IPS-15b (cell line): ENCODE data around the gene MIEF1.

ENCODE experiments used
- H3K27me3 ChIP-seq: one replicate; pipeline ENCODE4 v1.6.1; 2013; ENCODE audit warnings: low read length; ENCODE audit not compliant: control insufficient read depth, insufficient read depth
- H3K36me3 ChIP-seq: one replicate; pipeline ENCODE4 v1.6.1; 2013; ENCODE audit warnings: low read length; ENCODE audit not compliant: control insufficient read depth, insufficient read depth
- H3K4me1 ChIP-seq: one replicate; pipeline ENCODE4 v1.6.1; 2013; ENCODE audit warnings: mild to moderate bottlenecking, low read length; ENCODE audit not compliant: control insufficient read depth, insufficient read depth
- H3K4me3 ChIP-seq: one replicate; pipeline ENCODE4 v1.5.1; 2013; ENCODE audit warnings: low read depth, low read length
- H3K9ac ChIP-seq: one replicate; pipeline ENCODE4 v1.6.1; 2013; ENCODE audit warnings: low read depth, mild to moderate bottlenecking, low read length
- H3K9me3 ChIP-seq: one replicate; pipeline ENCODE4 v1.6.1; 2013; ENCODE audit warnings: mild to moderate bottlenecking, low read length; ENCODE audit not compliant: control insufficient read depth, insufficient read depth

MIEF1 gene

GRCh38 chr22:39482768-39483167 lies 19.3 kb upstream of the MIEF1 start:
- Histone ChIP-seq H3K27me3 (no peaks in the 10 kb centered on the region), H3K9me3 (no peaks in the 10 kb centered on the region), H3K9ac (no peak overlapping the region), H3K36me3 (no peaks in the 10 kb centered on the region), H3K4me1 (no peaks in the 10 kb centered on the region), H3K4me3 (no peak overlapping the region)

GRCh38 chr22:39486951-39487825 lies 14.9 kb upstream of the MIEF1 start:
- Histone ChIP-seq H3K4me1 (no peaks in the 10 kb centered on the region), H3K9me3 (no peaks in the 10 kb centered on the region), H3K36me3 (no peaks in the 10 kb centered on the region), H3K9ac (no peak overlapping the region), H3K4me3 (no peak overlapping the region), H3K27me3 (no peaks in the 10 kb centered on the region)

DNA sequence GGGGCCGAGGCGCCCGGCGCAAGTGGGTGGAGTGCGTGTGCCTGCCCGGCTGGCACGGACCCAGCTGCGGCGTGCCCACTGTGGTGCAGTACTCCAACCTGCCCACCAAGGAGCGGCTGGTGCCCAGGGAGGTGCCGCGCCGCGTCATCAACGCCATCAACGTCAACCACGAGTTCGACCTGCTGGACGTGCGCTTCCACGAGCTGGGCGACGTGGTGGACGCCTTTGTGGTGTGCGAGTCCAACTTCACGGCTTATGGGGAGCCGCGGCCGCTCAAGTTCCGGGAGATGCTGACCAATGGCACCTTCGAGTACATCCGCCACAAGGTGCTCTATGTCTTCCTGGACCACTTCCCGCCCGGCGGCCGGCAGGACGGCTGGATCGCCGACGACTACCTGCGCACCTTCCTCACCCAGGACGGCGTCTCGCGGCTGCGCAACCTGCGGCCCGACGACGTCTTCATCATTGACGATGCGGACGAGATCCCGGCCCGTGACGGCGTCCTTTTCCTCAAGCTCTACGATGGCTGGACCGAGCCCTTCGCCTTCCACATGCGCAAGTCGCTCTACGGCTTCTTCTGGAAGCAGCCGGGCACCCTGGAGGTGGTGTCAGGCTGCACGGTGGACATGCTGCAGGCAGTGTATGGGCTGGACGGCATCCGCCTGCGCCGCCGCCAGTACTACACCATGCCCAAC lies 14.1 kb upstream of the MIEF1 start:
- Histone ChIP-seq H3K9me3 (no peaks in the 10 kb centered on the region), H3K36me3 (no peaks in the 10 kb centered on the region), H3K9ac (no peak overlapping the region), H3K4me1 (no peaks in the 10 kb centered on the region), H3K4me3 (no peak overlapping the region), H3K27me3 (no peaks in the 10 kb centered on the region)

DNA sequence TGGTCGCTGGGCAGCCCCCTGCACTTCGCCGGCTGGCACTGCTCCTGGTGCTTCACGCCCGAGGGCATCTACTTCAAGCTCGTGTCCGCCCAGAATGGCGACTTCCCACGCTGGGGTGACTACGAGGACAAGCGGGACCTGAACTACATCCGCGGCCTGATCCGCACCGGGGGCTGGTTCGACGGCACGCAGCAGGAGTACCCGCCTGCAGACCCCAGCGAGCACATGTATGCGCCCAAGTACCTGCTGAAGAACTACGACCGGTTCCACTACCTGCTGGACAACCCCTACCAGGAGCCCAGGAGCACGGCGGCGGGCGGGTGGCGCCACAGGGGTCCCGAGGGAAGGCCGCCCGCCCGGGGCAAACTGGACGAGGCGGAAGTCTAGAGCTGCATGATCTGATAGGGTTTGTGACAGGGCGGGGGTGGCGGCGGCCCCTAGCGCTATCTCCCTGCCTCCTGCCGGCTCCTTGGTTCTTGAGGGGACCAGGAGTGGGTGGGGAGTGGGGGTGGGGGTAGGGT lies 13.5 kb upstream of the MIEF1 start:
- Histone ChIP-seq H3K36me3 (no peaks in the 10 kb centered on the region), H3K4me3 (no peak overlapping the region)

GRCh38 chr22:39489094-39490068 lies 12.7 kb upstream of the MIEF1 start:
- Histone ChIP-seq H3K36me3 (no peaks in the 10 kb centered on the region), H3K27me3 (peaks cover 9% of the 10 kb centered on the region), H3K9ac (no peak overlapping the region), H3K9me3 (no peaks in the 10 kb centered on the region), H3K4me1 (no peaks in the 10 kb centered on the region), H3K4me3 (peak overlapping the region; percentile 18)

More for the DNA sequence above, 13.5 kb upstream of the MIEF1 start:
- H3K4me1 ChIP-seq: no peaks in the 10 kb centered on the region
- peaks cover 1% of the 10 kb centered on the region for H3K27me3 ChIP-seq
- no peaks in the 10 kb centered on the region for H3K9me3 ChIP-seq
- no peak overlapping the region for H3K9ac ChIP-seq

DNA sequence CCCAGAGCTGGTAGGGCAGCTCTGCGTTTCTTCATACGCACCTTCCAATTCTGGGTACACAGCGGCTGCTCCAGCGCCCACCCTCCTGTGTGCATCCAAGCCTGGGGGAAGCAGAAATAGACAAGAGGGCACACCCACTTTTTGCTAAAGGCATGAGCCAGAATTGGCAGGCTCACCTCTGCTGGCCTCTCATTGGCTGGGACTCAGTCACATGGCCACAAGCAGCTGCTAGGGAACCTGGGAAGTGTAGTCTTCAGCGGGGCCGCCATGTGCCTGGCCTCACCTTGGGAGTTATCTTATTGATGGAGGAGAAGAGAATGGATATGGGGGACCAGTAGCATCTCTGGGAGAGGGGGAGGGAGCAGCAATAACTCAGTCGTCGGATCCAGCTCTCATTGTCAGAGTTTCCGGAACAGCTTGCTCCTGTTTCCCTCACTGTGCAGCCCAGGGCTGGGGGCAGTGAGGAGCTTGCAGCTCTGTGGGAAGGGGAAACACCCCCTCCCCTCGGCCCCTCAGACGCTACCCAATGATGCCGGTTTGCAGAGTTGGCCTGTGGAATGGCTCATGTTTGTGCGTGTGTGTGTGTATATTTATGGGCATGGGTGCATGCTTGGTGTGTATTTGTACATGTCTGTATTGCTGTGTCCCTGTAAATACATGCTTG lies 11.8 kb upstream of the MIEF1 start:
- H3K4me1 ChIP-seq: no peaks in the 10 kb centered on the region
- H3K36me3 ChIP-seq: no peaks in the 10 kb centered on the region
- peaks cover 11% of the 10 kb centered on the region for H3K27me3 ChIP-seq
- H3K9me3 ChIP-seq: no peaks in the 10 kb centered on the region
- H3K9ac ChIP-seq: no peak overlapping the region
- peak overlapping the region; percentile 18 for H3K4me3 ChIP-seq

- H3K9ac ChIP-seq: no peak overlapping the region
These were observed 11.0 kb upstream of the MIEF1 start for GRCh38 chr22:39490966-39491680.

GRCh38 chr22:39491696-39492095 lies 10.4 kb upstream of the MIEF1 start:
- H3K36me3 ChIP-seq: no peaks in the 10 kb centered on the region
- peaks cover 11% of the 10 kb centered on the region for H3K27me3 ChIP-seq
- no peaks in the 10 kb centered on the region for H3K9me3 ChIP-seq
- no peak overlapping the region for H3K9ac ChIP-seq
- no peak overlapping the region for H3K4me3 ChIP-seq
- H3K4me1 ChIP-seq: no peaks in the 10 kb centered on the region

More at GRCh38 chr22:39490966-39491680, 11.0 kb upstream of the MIEF1 start:
- H3K9me3 ChIP-seq: no peaks in the 10 kb centered on the region
- peaks cover 11% of the 10 kb centered on the region for H3K27me3 ChIP-seq
- no peak overlapping the region for H3K4me3 ChIP-seq
- no peaks in the 10 kb centered on the region for H3K36me3 ChIP-seq
- H3K4me1 ChIP-seq: no peaks in the 10 kb centered on the region

DNA sequence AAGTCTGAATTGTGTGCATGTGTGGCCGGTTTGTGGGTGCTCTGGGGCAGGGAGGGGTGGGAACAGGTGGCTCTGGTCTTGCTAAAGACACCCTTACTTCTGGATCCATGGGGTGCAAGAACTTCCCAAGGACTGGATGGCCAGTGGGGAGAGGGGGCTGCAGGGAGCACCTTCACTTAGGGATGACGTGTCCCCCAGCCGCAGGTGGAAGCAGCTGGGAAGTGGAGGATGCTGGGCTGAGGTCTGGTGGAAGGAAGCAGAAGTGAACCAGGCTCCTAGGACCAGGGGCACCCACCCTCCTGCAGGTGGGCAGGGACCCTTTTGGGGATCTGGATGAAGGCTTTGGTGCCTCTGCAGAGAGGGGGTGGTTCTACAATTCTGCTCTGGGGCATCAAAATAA lies 9.9 kb upstream of the MIEF1 start:
- Histone ChIP-seq H3K9ac (no peak overlapping the region), H3K4me1 (no peaks in the 10 kb centered on the region), H3K4me3 (no peak overlapping the region), H3K9me3 (no peaks in the 10 kb centered on the region), H3K36me3 (no peaks in the 10 kb centered on the region), H3K27me3 (peaks cover 12% of the 10 kb centered on the region)

DNA sequence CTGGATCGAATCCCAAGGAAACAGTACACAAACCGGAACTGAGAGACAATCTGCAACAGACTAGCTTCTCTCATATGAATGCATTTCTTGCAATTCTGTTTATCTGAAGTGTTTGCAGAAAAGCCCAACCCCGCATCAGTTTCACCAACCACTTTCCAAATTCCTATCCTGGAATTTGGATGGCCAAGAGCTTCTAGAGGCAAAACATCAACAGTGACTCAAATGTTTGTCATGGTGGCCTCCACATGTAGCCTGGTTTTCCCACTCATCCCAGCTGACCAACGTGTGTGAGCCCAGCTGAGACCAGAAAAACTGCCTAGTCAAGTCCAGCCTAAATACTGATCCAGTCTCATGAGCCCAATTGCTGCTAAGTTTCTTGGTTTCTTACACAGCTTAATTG lies 8.3 kb upstream of the MIEF1 start:
- H3K27me3 ChIP-seq: peaks cover 24% of the 10 kb centered on the region
- no peaks in the 10 kb centered on the region for H3K9me3 ChIP-seq
- no peaks in the 10 kb centered on the region for H3K4me1 ChIP-seq
- H3K36me3 ChIP-seq: no peaks in the 10 kb centered on the region
- no peak overlapping the region for H3K4me3 ChIP-seq
- no peak overlapping the region for H3K9ac ChIP-seq
